Stimulated activated CD8-positive, alpha-beta memory T cell treated with anti-CD3 and anti-CD28 coated beads, Interleukin-7, amount 100 ng/mL, for 4 hours (primary cell): ENCODE results near the gene GDPD5.

Experiments
- DNase-seq, 2 donors: peaks; one replicate each; pipeline ENCODE4 v3.0.0-alpha.2; 2020; ENCODE audit warnings: low read depth in 2 of 2

GDPD5 gene

DNA sequence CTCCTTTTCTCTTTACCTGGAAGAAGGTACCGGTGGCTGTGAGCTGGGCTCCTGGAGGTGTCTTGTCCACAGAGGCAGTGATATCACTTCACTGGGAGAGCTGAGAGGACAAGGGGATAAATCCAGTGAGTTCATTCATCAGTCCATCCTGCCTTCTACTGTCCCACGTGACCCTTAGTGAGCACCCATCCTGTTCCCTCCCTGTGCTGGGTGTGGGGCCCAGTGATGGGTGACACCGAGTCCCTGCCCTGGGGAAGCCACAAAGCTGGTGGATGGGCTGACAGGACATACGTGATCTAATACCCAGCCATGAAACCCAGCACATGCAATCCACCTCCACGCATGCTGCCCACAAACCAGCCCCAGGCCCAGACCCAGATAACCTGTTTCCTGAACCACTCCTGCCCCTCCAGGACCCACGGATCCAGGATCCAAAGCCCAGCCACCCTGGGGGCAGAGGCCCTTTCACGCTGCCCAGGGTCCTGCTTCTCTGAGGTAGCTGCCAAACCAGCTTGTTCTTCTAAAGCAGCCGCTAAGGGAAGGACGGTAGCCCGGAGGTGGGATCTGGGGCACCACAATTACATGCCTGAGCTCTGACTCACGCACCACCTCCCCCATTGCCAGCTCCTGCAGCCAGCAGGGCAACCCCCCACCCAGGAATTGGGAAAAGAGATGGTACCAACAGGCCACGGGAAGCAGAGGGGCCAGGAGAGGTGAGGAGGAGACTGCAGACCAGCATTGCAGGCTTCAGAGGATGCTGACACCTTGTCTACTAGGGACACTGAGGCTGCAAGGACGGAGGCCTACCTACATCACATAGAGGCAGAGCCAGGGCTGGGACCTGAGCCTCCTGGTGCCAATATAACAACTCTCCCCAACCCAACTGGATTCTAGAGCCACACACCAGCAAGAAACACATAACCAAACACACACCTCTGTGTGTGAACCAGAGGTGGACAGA lies 35.2 kb downstream of the GDPD5 start:
- no peak for DNase-seq

DNA sequence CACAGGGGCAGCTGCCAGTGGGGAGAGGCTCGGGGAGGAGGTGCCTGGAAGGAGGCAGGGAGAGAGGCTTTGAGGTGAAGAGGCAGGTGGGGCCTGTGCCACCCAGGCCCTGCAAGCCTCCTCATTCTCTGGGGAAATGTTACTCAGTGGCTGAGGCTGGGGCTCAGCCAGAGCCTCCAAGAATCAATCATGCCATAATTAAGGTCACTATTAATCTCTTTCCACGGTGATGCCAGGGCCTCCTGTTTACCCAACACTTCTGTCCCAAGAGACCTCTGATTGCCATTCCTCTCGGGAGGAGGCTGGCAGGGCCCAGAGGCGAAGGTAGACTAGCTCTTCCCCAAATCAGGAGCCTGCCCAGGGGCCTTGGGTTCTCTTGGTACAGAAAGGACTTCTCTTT lies 38.4 kb downstream of the GDPD5 start:
- no peak for DNase-seq

DNA sequence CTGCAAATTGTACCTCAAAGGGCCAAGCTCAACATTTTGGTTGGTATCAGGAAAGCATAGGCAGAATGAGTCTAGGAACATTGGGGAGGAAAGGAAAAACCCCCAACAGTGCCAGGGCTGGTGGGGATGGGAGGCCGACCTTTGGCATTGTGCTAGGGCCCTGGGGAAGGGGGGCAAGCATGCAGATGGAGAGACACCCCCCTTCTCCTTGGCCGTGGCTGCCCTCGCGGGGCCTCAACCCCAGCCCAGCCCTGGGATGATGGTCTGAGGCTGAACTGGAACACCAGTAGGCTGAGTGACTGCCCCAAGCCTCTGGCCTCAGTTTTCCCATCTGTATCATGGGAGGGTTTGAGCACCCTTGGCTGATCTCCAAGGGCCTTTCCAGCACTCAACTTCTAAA lies 40.0 kb downstream of the GDPD5 start:
- no peak for DNase-seq

DNA sequence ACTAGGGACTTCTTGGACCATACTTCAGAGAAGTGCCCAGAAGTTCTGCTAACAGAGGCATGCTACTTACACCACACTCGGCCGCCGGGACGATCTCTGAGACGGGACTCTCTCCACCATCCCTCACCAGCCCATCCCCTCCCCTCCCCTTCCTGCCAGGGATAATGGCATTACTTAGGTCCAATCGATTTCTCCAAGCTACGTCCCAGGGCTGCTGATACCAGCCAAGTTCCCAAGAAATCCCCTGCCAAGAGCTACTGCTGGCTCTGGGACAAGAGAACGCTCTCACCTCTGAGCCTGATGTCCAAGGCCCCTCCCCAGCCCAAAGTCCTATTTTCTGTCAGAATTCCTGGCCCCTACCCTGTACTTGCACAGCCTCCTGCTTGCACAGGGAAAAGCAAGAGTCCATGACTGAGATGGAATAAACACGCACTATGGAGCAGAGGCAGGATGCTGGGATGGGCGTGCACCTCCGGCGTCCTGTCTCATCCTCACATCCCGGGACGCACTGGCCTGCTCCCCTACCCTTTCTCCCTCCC lies 42.7 kb downstream of the GDPD5 start:
- no peak for DNase-seq

DNA sequence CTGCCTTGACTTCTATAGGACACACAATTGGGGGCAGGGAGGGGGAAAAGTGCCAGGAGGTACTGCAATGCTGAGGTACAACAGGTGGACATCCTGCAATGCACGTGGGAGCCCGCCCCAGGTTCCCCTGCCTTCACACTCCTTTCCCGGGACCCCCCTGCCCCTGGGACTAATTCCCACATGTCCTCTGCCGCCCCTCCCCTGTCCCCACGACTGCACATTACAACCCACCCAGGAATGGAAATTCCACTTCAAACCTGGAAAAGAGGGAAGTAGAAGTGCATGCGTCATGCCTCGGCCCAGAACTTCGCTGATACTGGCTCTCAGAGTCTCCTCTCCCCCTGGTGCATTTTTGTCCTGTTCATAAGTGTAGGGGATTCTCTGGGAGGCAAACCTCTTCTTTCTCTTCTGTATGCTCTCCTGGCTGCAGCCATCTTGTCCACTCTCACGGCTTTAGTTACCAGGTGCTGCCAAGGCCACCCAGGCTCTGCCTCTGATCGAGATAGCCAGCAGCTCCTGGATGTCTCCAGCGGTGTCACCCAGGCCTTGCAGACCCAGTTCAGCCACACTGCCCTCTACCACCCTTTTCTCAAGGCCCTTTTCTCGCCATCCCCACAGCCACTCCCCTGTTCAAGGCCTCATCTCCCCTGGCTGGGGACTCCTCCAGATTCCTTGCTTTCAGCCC lies 43.7 kb downstream of the GDPD5 start:
- DNase-seq: no peak

DNA sequence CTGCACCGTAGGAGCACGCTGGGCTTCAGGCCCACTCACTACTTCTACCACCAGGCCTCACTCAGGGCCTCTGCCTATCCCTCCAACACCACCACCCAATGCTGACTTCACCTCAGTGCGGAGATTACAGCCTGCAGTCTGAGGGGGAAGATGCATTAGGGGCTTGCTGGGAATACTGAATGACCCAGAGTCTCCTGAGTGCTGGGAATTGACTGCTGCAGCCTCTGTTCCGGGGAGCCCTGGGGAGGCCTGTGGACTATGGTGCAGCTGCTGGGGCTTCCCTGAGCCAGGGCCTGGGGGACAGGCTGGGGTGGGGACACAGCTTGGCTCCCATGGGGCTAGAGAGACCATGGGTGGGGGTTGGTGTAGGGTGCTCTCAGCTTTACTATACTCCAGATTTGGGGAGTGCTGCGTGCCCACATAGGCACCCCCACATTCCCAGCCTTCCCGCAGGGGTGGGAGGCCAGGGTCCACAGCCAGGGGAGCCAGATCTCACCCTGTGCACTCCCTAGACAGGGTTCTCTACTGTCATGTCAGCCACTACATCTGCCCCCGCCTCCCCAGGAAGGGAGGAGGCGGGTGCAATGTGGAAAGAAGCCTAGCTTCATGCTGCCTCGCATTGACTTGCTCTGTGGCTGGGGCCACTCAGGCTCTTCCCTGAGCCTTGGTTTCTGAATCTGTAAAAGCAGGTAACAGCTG lies 44.4 kb downstream of the GDPD5 start:
- no peak for DNase-seq

DNA sequence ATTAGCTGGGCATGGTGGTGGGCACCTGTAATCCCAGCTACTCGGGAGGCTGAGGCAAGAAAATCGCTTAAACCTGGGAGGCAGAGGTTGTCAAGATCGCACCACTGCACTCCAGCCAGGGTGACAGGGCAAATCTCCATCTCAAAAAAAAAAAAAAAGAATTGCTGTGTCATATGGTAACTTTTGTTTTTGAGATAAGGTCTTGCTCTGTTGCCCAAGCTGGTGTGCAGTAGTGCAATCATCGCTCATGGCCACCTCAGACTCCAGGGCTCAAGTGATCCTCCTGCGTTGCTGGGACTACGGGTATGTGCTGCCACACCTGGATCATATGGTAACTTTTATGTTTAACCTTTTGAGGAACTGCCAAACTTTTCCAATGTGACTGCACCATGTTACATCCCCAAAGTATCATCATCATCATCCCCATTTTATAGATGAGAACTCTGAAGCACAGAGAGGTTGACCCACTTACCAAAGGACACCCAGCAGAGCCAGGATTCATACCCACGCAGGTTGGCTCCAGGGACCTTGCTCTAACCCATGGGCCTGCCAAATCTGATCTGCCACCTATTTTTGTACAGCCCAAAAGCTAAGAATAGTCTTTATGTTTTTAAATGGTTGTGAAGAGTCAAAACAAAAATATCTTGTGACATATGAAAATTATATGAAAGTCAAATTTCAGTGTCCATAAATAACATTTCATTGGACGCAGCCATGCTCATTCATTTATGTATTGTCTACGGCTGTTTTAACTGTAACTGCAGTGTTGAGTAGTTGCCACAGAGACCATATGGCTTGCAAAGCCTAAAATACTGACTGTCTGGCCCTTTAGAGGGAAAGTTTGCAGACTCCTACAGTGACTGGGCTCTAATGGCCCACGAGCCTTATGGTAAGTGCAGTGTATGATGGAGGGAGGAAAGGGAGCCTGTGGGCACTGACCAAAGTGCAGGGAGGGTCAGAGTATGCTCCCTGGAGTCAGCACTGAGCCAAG lies 45.3 kb downstream of the GDPD5 start:
- DNase-seq: no peak

DNA sequence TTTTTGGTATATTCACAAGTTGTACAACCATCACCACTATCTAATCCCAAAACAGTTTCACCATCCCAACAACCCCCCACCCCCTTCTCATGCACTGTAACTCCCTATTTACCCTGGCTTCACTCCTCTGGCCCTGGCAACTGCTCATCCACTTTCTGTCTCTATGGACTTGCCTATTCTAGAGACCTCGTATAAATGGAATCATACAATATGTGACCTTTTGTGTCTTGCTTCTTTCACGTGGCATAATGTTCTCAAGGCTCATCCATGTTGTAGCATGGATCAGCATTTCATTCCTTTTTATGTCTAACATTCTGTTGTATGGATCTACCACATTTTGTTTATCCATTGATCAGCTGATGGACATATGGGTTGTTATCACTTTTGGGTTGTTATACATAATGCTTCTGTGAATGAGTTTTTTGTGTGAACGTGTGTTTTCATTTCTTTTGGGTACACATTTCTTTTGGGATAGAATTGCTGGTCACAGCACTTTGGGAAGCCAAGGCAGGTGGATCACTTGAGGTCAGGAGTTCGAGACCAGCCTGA lies 46.1 kb downstream of the GDPD5 start:
- no peak for DNase-seq

DNA sequence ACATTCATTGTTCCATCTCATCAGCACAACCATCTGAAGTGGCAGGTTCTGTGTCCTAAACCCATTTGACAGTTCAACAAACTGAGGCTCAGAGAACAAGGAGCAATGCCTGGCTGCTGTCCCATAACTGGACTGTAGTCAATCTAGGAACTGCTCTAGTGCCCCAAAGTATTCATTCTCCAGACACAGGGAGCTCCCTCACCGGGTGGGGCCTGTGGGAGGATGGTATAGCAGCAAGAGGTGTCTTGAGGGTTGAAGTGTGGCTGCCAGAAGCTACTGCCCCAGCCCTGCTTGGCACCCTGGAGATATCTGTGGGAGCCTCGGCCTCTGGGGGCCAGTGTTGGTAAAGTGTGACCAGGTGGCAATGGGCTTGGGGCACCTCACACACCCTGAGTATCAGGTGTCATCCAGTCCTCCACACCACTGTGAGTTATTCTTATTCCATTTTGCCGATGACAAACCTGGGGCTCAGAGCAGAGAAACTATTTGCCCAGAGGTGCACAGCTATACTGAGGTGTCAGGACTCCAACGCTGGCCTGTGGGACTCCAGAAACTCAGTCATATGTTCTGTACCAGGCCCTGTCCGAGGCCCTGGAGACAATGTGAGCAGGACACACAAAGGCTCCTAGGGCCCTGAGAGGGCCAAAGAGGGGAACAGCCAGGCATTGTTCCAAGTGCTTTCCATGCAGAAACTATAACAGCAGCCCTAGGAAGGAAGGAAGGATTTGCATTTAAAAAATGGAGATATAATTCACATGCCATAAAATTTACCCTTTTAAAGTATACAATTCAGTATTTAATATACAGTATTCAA lies 46.8 kb downstream of the GDPD5 start:
- no peak for DNase-seq

DNA sequence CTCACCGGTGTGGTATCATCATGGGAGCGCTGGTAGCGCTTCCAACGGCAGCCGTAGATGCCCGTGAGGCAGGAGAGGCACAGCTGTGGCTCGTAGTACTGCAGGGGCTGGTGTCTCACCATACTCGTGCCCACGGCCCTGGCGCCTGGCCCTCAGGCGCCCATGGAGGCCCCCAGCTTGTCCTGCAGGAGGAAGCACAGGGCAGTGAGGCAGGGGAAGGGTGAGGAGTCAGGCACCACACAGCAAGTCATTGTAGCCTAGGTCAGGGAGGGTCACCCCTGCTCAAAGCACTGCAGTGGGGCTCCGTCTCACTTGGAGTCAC lies 48.2 kb downstream of the GDPD5 start:
- DNase-seq: no peak

DNA sequence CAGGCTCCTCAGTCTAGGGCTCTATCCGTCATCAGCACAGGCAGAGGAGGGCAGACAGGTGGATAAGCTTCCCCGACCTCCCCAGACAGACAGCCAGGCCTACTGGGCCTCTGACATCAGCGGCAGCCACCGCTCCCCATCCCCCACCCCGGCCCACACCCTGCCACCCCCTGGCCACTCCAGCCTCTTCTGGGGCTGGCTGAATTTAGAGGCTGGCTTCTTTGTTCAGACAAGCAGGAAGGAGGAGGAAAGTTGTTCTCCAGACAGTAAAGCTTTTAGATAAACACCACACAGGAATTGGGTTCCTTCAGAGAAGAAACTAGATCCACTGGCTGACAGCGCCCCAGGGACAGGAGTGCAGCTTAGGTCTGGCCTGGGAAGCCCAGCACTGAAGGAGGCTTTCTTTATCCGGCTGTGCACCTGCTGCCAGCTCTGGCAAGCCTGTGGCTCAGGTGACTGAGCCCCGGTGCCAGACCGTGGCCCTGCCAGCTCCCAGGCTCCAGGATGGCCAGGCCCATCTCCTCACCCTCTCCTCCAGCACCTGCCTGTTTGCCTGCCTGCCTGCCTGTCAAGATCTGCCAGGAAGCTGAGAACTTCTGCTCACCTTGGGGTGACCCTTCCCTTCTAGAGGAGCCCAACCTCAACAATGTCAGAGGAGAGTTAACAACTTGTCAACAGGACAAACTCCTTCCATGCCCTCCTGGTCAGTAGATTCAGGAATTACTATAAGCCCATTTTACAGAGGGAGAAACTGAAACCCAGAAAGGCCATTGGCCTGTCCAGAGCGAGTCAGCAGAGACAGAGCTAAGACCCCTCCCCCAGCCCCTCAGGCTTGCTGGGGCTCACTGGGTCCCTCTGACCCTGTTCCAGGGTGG lies 48.8 kb downstream of the GDPD5 start:
- DNase-seq: no peak

DNA sequence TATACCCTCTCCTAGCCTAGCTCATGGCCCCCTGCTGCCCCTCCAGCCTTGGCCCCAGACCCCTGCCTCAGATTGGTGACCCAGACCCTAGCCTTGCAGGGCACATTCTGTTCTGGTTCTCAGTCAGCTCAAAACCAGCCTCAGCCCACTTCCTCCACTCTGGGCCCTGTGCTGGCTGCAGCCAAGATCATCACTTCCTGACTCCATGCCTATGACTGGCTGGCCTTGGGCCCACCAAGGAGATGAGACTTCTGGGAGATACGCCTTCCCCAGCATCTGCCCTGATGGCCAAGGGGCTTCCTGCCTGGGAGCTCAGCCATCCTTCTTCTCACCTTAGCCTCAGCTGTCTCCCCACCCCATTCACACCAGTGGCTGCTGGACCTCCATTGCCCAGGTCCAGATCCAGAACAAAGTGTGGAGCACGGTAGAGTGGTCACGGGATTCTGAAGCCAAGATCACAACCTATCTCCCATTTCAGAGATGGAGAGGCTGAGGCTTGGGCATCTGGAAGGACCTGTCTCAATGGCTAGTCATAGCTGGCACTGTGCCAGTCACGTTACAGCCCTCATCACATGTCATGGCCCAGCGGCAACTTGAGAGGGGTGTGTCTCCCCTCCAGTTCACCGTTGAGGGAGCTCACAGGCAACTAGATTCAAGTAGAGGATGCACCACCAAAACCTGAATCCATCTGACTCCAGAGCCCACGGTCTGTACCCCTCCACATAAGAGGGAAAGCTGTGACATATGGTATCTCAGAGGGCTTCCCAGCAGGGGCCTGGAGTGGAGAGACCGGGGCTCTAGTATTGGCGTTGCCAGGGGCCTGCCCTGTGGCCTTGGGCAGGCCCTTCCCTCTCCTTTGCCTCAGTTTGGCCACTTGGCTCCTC lies 49.7 kb downstream of the GDPD5 start:
- DNase-seq: no peak

DNA sequence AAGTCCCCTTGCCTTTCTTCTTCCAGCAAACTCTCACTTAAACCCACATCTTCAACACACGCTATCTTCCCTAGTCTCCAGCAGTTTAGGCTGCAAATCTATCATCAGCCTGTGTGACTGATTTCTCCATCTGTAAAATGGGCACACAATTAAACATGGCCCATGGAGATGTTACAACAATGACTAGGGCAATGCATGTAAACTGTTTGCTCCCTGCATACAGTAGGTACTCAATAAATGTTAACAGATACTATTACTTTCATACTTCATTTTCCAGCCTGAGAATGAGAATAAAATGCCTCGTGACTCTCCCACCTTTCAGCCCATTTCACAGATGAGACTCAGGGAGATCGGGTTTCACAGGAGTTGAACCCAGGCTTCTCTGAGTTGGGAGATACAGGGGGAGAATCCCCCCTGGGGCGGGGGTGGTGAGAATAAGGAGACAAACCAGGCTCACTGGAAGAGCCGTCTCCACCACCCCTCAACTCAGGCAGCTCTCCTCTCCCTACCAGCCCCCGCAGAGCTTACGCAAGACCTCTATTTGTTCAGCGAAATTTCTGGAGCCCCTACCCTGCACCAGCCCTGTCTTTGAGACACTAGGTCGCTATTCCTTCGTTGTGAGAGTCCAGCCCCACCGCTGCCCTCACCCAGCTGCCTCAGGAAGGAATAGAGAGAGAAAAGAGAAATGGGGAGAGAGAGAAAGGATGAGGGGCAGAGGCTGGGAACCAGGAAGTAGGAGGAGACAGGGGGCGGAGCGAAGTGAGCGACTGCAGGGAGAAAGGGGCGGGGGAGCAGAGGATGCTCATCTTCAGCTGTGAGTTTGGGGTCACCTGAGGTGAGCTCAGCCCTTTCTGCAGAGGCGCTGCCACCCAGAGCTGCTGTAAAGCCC lies 50.6 kb downstream of the GDPD5 start:
- peak in 1 of 2 donors; percentile 36 for DNase-seq

DNA sequence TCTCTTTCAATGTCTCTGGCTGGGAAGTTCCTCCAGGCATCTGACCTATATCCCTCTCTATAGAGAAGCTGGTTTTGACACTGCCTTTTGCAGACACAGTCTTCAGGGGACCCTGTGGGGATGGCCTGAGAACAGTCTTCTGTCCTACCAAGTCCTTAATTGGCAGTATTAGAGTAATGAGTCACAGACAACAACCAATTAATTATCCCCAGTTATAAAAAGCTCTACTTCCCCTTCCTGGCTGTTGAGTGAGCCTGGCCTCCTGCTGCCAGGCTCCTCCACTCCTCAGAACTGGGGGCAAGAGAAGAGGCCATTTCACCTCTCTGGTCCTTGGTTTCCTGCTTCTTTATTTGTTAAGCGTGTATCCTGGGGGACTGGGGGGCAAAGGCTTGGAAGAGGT lies 51.5 kb downstream of the GDPD5 start:
- no peak for DNase-seq

DNA sequence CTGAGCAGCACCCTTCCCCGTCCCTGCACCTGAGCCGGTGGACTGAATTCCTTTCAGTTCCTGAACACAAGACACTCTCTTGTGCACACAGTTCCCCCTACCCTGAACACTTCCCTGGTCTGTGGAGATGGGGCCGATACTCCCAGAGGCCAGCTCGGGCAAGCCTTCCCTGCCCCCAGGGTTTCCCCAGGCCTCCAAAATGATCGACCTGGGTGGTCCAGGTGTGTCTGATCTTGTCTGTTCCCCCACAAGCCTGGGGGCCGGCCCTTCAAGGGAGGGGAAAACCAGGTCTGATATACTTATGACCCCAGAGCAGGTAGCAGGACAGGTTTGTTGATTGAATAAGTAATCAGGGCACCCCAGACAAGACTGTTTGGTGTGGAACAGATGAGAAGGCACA lies 52.1 kb downstream of the GDPD5 start:
- DNase-seq: no peak

DNA sequence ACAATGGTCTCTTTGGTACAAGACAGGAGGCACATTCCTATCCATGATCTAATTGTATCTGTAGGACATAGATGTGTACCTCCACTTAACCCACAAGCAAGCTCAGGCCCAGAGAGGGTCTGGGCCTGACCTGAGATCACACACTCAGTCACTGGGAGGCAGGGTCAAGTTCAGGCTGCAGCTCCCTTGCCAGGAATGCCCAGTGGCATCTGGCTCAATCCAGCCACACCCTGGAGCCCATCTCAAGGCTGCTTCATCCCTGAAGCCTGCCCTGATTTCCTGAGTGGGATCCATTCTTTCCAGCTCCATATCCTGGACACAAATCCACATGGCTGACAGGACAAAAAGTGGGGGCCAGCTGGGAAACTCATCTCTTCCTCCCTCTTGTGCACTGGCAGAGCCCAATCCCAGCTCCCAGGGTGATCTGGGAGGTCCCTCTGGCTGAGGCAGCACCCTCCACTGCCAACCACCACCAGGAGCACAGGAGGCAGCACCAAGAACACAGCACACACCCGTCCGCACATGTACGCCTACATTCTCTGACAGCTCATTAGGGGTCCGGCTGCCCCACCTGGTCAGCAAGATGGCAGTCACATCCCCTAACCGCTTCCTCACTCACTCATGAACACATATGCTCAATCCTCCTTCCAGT lies 53.5 kb downstream of the GDPD5 start:
- no peak for DNase-seq
